ENCODE results near the gene CRB1.

CRB1 gene

GRCh38 chr1:197351821-197352440 lies 83.9 kb downstream of the CRB1 start:
- no peaks in the 10 kb centered on the region for H3K79me1 ChIP-seq (ENCODE audit: low read length)
- no peaks in the 10 kb centered on the region for H3K36me3 ChIP-seq (ENCODE audit: control insufficient read depth, insufficient read depth, low read length)
- no CpG with 5 or more reads among the region's 2 CpGs for WGBS (ENCODE audit: extremely low coverage, insufficient coverage, low lambda C conversion rate)
- H3K4ac ChIP-seq (ENCODE audit: low read depth, low read length): no peak overlapping the region
- H2BK5ac ChIP-seq (ENCODE audit: low read length): no peak overlapping the region
- no peaks in the 10 kb centered on the region for H3K79me2 ChIP-seq (ENCODE audit: control insufficient read depth, insufficient read depth, low read length)
- H3K27ac ChIP-seq (ENCODE audit: low read depth, low read length): no peak overlapping the region
- no peak overlapping the region for H3K18ac ChIP-seq (ENCODE audit: low read length)
- no peak overlapping the region for H3K23ac ChIP-seq (ENCODE audit: low read length)
- no peaks in the 10 kb centered on the region for H3K27me3 ChIP-seq (ENCODE audit: insufficient read depth, low read length, poor library complexity)
- no peak overlapping the region for H4K8ac ChIP-seq (ENCODE audit: low read depth, low read length)
- DNase-seq: no peak
- H3K9ac ChIP-seq (ENCODE audit: low read length): no peak overlapping the region
- H3K4me1 ChIP-seq (ENCODE audit: control insufficient read depth, low read depth, low read length): no peaks in the 10 kb centered on the region
- no peak overlapping the region for H2BK120ac ChIP-seq (ENCODE audit: low read depth, low read length)
- H3K4me3 ChIP-seq (ENCODE audit: low read length): no peak overlapping the region
- no peak overlapping the region for H3K4me2 ChIP-seq (ENCODE audit: low read length)
- no peak overlapping the region for H2AK5ac ChIP-seq (ENCODE audit: low read length)
- H2BK15ac ChIP-seq (replicated peaks; ENCODE audit: low read depth): no peak overlapping the region
- no peak overlapping the region for H3K56ac ChIP-seq (ENCODE audit: low read length)
- H4K5ac ChIP-seq (ENCODE audit: low read length): no peak overlapping the region

GRCh38 chr1:197355248-197355995 lies 87.4 kb downstream of the CRB1 start:
- H3K36me3 ChIP-seq (ENCODE audit: control insufficient read depth, insufficient read depth, low read length): no peaks in the 10 kb centered on the region
- no peaks in the 10 kb centered on the region for H3K27me3 ChIP-seq (ENCODE audit: insufficient read depth, low read length, poor library complexity)
- no peak overlapping the region for H3K4ac ChIP-seq (ENCODE audit: low read depth, low read length)
- H3K4me3 ChIP-seq (ENCODE audit: low read length): no peak overlapping the region
- DNase-seq: no peak
- H3K27ac ChIP-seq (ENCODE audit: low read depth, low read length): no peak overlapping the region
- no peak overlapping the region for H3K9ac ChIP-seq (ENCODE audit: low read length)
- no peaks in the 10 kb centered on the region for H3K4me1 ChIP-seq (ENCODE audit: control insufficient read depth, low read depth, low read length)
- no peak overlapping the region for H2AK5ac ChIP-seq (ENCODE audit: low read length)
- WGBS (ENCODE audit: extremely low coverage, insufficient coverage, low lambda C conversion rate): no CpG with 5 or more reads among the region's 39 CpGs
- H2BK5ac ChIP-seq (ENCODE audit: low read length): no peak overlapping the region
- no peak overlapping the region for H2BK120ac ChIP-seq (ENCODE audit: low read depth, low read length)
- no peak overlapping the region for H3K4me2 ChIP-seq (ENCODE audit: low read length)
- no peak overlapping the region for H2BK15ac ChIP-seq (replicated peaks; ENCODE audit: low read depth)
- no peak overlapping the region for H3K18ac ChIP-seq (ENCODE audit: low read length)
- H3K79me2 ChIP-seq (ENCODE audit: control insufficient read depth, insufficient read depth, low read length): no peaks in the 10 kb centered on the region
- no peak overlapping the region for H3K23ac ChIP-seq (ENCODE audit: low read length)
- no peak overlapping the region for H4K5ac ChIP-seq (ENCODE audit: low read length)
- H3K79me1 ChIP-seq (ENCODE audit: low read length): no peaks in the 10 kb centered on the region
- no peak overlapping the region for H3K56ac ChIP-seq (ENCODE audit: low read length)
- H4K8ac ChIP-seq (ENCODE audit: low read depth, low read length): no peak overlapping the region

GRCh38 chr1:197356723-197357533 lies 88.9 kb downstream of the CRB1 start:
- Histone ChIP-seq H3K4me3 (ENCODE audit: low read length) (no peak overlapping the region), H2BK5ac (ENCODE audit: low read length) (no peak overlapping the region), H3K36me3 (ENCODE audit: control insufficient read depth, insufficient read depth, low read length) (no peaks in the 10 kb centered on the region), H3K27ac (ENCODE audit: low read depth, low read length) (no peak overlapping the region), H3K56ac (ENCODE audit: low read length) (no peak overlapping the region), H3K9ac (ENCODE audit: low read length) (no peak overlapping the region), H3K79me2 (ENCODE audit: control insufficient read depth, insufficient read depth, low read length) (no peaks in the 10 kb centered on the region), H3K79me1 (ENCODE audit: low read length) (no peaks in the 10 kb centered on the region), H3K4ac (ENCODE audit: low read depth, low read length) (no peak overlapping the region), H3K4me2 (ENCODE audit: low read length) (no peak overlapping the region), H4K5ac (ENCODE audit: low read length) (no peak overlapping the region), H4K8ac (ENCODE audit: low read depth, low read length) (no peak overlapping the region), H3K27me3 (ENCODE audit: insufficient read depth, low read length, poor library complexity) (no peaks in the 10 kb centered on the region), H3K23ac (ENCODE audit: low read length) (no peak overlapping the region), H2BK120ac (ENCODE audit: low read depth, low read length) (no peak overlapping the region), H2BK15ac (replicated peaks; ENCODE audit: low read depth) (no peak overlapping the region), H3K18ac (ENCODE audit: low read length) (no peak overlapping the region), H2AK5ac (ENCODE audit: low read length) (no peak overlapping the region), H3K4me1 (ENCODE audit: control insufficient read depth, low read depth, low read length) (no peaks in the 10 kb centered on the region)
- no CpG with 5 or more reads among the region's 5 CpGs for WGBS (ENCODE audit: extremely low coverage, insufficient coverage, low lambda C conversion rate)
- DNase-seq: peak; percentile 69

GRCh38 chr1:197358959-197359358 lies 90.9 kb downstream of the CRB1 start:
- Histone ChIP-seq H3K18ac (ENCODE audit: low read length) (no peak overlapping the region), H2BK5ac (ENCODE audit: low read length) (no peak overlapping the region), H2BK15ac (replicated peaks; ENCODE audit: low read depth) (no peak overlapping the region), H3K56ac (ENCODE audit: low read length) (no peak overlapping the region), H3K4me2 (ENCODE audit: low read length) (no peak overlapping the region), H2AK5ac (ENCODE audit: low read length) (no peak overlapping the region), H4K8ac (ENCODE audit: low read depth, low read length) (no peak overlapping the region), H3K27ac (ENCODE audit: low read depth, low read length) (no peak overlapping the region), H3K79me2 (ENCODE audit: control insufficient read depth, insufficient read depth, low read length) (no peaks in the 10 kb centered on the region), H3K36me3 (ENCODE audit: control insufficient read depth, insufficient read depth, low read length) (no peaks in the 10 kb centered on the region), H3K4me3 (ENCODE audit: low read length) (no peak overlapping the region), H2BK120ac (ENCODE audit: low read depth, low read length) (no peak overlapping the region), H3K79me1 (ENCODE audit: low read length) (no peaks in the 10 kb centered on the region), H3K4me1 (ENCODE audit: control insufficient read depth, low read depth, low read length) (no peaks in the 10 kb centered on the region), H3K9ac (ENCODE audit: low read length) (no peak overlapping the region), H3K23ac (ENCODE audit: low read length) (no peak overlapping the region), H3K4ac (ENCODE audit: low read depth, low read length) (no peak overlapping the region), H3K27me3 (ENCODE audit: insufficient read depth, low read length, poor library complexity) (no peaks in the 10 kb centered on the region), H4K5ac (ENCODE audit: low read length) (no peak overlapping the region)
- WGBS (ENCODE audit: extremely low coverage, insufficient coverage, low lambda C conversion rate): no CpG with 5 or more reads among the region's 1 CpG
- no peak for DNase-seq

GRCh38 chr1:197360068-197360467 lies 92.0 kb downstream of the CRB1 start:
- Histone ChIP-seq H3K79me1 (ENCODE audit: low read length) (no peaks in the 10 kb centered on the region), H3K4me3 (ENCODE audit: low read length) (no peak overlapping the region), H3K36me3 (ENCODE audit: control insufficient read depth, insufficient read depth, low read length) (no peaks in the 10 kb centered on the region), H2AK5ac (ENCODE audit: low read length) (no peak overlapping the region), H2BK120ac (ENCODE audit: low read depth, low read length) (no peak overlapping the region), H3K56ac (ENCODE audit: low read length) (no peak overlapping the region), H4K5ac (ENCODE audit: low read length) (no peak overlapping the region), H3K23ac (ENCODE audit: low read length) (no peak overlapping the region), H3K79me2 (ENCODE audit: control insufficient read depth, insufficient read depth, low read length) (no peaks in the 10 kb centered on the region), H3K9ac (ENCODE audit: low read length) (no peak overlapping the region), H3K4me2 (ENCODE audit: low read length) (no peak overlapping the region), H2BK5ac (ENCODE audit: low read length) (no peak overlapping the region), H4K8ac (ENCODE audit: low read depth, low read length) (no peak overlapping the region), H3K18ac (ENCODE audit: low read length) (no peak overlapping the region), H3K4me1 (ENCODE audit: control insufficient read depth, low read depth, low read length) (no peaks in the 10 kb centered on the region), H3K27me3 (ENCODE audit: insufficient read depth, low read length, poor library complexity) (no peaks in the 10 kb centered on the region), H3K4ac (ENCODE audit: low read depth, low read length) (no peak overlapping the region), H2BK15ac (replicated peaks; ENCODE audit: low read depth) (no peak overlapping the region), H3K27ac (ENCODE audit: low read depth, low read length) (no peak overlapping the region)
- no peak for DNase-seq
- no CpG with 5 or more reads among the region's 5 CpGs for WGBS (ENCODE audit: extremely low coverage, insufficient coverage, low lambda C conversion rate)

Data from mesendoderm (in vitro differentiated cells).